Measurements from ENCODE around the gene TDRD9.
A peak's percentile ranks its signal among the peaks of the same experiment; 100 is the strongest.

TDRD9 gene

DNA sequence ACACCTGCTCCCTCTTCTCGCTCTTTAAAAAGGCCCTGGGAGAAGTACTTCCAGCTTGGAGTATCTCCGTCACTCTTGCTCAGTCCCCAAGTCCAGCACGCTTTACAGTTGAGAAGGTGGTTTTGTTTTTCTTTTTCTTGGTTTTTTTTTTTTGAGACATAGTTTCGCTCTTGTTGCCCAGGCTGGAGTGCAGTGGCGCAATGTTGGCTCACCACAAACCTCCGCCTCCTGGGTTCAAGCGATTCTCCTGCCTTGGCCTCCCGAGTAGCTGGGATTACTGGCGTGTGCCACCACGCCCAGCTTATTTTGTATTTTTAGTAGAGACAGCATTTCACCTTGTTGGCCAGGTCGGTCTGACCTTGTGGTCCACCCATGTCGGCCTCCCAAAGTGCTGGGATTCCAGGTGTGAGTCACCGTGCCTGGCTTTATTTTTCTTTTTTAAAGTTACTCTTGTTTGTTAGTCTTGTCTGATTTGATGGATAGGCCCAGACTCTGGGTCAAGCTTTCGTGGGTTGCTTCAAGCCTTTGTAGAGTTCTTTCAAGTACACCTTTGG, 1.9 kb downstream of the TDRD9 start:
- no peak for DNase-seq

DNA sequence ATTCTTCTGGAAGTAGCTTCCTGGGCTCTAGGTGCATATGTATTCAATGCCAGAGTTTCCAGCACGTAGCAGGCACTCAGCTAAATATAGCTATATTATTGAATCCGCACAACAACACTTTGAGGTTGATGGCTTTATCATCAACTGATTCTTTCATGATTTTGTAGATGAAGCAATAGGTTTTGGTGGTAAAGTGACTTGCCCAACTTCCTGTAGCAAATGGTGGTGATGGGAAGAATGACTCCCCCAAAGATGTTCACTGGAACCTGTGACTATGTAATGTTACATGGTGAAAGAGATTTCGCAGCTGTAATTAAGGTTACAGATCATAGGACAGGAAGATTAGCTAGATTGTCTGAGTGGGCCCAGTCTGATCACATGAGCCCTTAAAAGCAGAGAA, 3.2 kb downstream of the TDRD9 start:
- no peak for DNase-seq

DNA sequence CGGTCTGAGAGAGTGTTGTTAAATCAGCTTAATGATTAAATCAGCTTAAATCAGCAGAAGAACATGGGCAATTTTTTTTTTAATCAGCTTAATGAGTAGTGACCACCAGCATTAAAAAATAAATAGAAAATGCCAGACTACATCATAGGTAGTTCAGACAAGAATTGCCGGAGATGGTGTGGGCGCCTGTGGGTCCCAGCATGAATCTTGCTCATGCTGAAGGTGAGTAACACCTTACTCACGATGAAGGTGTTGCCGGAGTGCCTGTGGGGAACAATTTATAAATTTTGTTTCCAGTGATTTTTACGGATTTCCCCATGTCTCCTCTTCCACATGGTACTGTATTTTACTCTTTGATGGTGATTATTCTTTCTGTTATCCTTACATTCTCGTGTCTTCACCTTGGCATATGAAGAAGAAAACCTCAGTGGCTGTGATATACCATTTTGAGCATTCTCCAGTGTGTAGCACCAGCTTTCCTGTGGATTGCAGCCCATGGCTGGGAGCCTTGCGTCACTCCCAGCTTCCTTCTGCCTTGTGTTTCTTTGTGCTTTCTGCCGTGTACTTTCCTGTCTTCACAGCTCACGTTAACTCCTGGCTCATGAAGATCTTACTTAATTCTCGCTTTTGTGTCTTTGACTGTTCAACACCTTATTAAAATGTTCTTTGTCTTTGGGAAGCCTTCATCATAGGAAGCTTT, 4.7 kb downstream of the TDRD9 start:
- no peak for DNase-seq

DNA sequence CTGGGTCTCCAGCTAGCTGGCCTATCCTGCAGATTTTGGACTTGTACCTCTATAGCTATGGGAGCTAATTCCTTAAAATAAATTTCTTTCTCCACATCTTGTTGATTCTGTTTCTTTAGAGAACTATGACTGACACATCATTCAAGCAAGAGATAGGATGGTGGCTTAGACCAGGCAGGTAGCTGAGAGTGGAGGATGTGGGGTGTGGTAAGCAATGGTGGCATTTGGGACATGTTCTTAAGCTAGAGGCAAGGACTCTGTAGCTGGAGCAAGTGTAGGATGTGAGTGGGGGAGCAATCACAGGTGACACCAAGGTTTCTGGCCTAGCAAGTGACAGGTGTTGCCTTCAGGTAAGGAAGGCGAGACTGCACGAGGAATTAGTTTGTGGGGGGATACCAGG, 6.8 kb downstream of the TDRD9 start:
- DNase-seq, result no peak

DNA sequence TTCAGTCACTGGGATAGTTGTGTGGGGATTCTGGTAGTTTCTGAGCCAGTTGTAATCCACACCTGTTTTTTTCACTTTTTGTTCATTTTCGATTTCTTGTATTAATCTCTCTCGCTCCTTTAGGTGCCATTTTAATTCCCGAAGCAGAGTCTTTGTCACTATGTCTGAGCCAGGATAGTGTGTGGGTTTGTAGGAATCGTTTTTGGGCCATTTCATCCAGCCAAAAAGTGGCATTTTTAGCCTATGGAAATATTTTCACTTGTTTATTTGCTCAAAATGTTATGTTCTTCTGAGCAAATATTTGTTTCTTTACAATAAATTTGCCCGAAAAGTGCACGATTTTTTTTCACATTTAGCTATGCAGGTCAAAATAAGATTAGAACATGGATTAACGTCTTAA, 13.2 kb downstream of the TDRD9 start:
- DNase-seq, result no peak

DNA sequence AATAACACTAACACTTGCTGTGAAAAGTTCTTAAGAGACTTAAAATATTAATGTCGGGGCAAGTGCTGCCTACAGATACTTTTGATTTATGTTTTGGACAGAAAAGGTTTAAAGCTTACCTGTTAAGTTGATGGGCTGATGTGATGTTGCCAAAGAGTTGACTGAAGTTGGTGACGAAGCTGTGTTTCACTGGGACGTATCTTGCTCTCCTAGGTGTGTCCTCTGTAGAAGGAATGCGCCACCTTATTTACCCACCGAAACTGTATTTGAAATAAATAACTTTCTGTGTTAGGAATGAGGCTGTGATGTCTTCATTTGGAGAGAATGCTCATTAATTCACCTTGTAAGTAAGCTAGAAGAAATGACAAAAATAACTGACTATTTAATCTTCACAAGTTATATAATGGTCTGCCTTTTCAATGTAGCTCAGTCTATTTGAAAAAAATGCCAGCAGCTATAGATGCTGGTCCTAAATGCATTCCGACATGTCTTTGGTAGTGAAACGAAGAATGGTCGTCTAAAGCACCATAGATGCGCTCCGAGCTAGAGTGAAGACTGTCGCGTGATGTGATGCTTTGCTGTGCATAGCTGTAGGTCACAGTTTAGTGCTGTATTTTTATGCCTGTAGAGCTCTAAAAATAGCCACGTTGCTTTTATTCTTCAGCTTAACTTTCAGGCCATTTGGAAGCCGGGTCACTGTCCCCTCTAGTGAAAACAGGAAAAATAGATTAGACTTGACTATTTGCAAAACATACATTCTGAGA, 13.9 kb downstream of the TDRD9 start, which contains the start of gene RD3L:
RD3L (minus strand) TSS at position 557 of the 764 bp plus-strand sequence. CDS start 834 bp downstream, outside the sequence.
- DNase-seq, result no peak

DNA sequence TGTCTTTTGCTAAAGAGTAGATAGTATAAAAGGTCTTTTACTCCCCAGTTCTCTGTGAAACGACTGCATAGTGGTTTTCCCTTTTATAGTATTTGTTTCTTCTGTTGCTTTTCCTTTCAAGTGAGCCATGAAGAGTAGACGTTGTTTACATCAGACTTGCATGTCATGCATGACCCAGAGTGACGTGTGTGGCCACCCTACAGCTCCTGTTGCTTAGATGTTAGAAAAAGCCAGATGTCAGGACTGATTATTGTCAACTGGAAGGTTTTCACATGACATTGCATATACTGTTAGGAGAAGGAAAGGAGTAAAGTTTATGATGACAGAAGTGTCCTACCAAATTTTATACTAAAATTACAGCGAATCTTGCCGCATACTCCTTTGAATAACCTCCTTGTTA, 15.4 kb downstream of the TDRD9 start:
- no peak for DNase-seq

DNA sequence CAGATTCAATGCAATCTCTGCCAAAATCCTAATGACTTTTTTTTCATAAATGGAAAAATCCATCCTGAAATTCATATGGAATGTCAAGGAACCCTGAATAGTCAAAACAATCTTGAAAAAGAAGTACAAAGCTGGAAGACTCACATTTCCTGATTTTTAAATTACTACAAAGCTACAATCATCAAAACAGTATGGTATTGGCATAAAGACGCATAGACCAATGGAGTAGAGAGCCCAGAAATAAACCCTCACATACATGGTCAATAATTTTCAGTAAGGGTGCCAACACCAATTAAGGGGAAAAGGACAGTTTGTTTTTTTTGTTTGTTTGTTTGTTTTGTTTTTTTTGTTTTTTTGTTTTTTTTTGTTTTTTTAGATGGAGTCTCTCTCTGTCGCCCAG, 18.7 kb downstream of the TDRD9 start:
- DNase-seq, result no peak

DNA sequence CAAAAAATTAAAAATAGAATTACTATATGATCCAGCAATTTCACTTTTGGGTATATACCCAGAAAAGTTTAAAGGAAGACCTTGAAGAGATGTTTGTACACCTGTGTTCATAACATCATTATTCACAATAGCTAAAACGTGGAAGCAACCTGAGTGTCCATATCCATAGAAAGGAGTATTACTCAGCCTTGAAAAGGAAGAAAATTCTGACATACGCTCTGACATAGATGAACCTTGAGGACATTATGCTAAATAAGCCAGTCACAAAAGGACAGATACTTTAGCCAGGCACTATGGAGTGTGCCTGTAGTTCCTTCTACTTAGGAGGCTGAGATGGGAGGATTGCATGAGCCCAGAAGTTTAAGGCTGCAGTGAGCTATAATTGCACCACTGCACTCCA, 20.2 kb downstream of the TDRD9 start:
- DNase-seq, result no peak

DNA sequence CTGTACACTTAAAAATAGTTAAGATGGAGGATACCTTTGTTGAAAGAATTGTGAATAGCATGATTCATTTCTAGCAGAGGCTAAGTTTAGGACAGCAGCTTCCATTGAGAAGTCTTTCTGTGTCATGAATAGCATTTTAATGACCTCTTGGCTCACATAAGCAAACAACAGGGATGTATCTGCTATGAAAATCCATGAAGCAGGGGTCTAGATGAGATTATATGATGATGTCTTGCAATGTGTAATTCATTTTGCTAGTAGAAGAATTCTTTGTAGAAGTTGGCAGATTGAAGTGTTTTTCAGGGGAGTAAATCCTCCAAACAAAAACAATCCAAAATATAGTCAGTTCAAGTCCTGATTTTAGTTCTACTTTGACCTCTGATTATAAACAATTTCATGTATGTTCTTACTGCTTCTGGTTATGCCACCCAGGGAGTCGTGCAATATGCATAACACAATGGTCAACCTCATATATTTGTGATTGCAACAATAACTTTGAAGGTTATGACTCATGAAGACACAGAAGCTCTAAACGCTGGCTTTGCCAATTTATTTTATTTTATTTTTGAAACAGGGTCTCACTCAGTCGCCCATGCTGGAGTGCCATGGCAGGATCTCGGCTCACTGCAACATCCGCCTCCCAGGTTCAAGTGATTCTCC, 21.0 kb downstream of the TDRD9 start:
- DNase-seq, result no peak

DNA sequence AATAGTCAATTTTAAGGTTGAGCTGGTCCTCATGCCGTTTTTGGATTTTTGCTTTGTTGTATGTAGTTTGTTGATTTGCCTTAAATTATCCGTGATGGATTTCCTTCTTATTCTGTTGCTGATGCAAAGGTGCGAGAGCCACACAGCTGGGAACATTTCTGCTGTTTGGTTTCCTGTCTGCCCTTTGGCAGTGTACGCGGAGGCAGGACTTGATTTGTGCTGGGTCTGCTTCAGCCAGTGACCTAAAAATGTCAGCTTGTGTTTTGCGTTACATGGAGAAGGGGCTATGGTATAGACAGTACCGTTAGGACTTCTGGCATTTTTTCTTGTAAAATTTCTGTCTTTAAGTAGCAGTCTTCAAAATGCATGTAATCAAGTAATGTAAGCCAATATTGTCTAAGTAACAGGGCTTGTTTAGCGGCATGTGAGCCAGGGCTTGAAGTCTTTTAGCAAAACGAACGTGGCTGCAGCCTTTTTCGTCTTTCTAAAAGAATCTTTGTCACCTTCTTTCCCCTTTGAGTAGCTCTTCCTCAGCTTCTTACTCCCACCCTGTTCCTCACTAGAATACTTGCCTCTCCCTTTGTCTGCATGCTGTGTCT, 32.3 kb downstream of the TDRD9 start:
- no peak for DNase-seq

DNA sequence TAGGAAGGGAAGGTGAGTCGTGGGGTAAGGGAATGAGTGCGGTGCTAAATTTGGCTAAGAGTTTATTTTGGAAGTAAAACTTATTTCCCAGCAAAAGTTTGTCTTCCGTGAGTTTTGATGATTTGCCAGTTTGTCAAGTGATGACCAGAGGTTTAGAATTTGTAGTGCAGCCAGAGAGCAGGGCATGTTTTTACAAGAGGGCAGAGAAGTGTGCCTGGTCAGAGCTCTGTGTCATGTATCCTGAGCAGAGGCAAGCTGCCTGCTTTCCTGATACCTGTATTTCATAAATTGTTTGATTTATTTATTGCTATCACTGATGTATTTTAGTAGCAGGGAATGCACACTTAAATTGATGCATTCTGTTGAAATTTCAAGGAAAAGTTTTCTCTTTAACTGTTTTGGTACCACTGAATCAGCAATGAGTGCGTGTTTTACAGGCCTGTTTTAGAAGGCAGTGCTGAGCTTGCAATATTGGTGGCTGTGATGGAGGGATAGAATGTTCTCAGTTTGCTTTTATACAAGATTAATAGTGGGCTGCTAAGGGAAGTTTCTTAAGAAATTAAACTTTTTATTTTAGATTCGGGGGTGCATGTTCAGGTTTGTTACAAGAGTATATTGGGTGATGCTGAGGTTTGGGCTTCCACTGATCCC, 33.8 kb downstream of the TDRD9 start:
- no peak for DNase-seq

DNA sequence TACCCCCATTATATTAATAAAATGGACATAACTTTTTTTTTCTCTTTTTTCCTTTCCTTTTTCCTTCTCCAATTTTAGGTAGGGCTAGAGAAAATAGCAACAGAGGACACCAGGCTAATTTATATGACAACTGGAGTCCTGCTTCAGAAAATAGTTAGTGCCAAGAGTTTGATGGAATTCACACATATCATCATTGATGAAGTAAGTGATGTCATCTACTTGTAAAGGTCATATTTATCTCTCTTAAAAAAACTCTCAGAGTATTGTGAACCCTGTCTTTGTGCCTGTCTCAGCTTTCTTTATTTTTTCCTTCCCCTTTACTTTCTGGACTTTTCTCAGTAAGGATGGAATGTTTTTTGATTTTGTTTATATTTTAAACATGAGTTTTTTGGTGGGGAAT, 38.4 kb downstream of the TDRD9 start:
- no peak for DNase-seq

DNA sequence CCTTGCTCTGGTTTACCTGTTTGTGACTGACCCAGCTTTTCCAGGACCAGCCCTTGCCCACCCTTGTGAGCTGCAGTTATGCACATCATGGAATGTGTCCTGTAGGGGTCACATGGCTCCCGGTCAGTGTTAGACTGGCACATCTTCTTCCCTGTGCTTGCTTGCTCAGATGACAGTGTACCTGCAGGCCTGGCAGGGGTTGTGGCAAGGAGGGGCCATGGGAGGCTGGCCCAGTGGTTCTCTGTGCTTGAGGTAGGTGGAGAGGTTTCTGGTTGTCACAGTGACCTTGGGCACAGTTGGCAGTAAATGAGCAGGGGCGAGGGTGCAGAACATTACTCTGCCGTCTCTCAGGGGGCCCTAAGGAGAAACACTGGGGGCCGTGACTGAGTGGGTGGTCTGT, 41.7 kb downstream of the TDRD9 start:
- no peak for DNase-seq

DNA sequence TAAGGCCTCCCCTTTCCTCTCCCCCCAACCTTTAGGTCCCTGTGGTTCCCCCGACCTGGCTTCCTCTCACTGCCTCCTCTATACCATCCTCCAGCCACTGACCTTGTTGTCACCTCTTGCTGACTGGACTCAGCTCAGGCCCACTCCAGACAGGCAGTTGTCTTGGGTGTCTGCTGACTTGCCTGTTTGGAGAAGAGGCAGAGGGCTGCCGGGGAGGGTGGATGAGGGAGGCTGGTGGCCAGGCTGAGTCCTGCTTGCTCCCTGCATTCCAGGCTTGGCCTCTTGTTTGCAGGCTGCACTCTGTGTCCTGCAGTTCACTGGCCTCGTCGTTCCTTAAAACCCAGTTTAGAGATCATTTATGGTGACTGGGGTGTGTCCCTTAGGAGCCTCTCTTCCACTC, 45.1 kb downstream of the TDRD9 start:
- no peak for DNase-seq

DNA sequence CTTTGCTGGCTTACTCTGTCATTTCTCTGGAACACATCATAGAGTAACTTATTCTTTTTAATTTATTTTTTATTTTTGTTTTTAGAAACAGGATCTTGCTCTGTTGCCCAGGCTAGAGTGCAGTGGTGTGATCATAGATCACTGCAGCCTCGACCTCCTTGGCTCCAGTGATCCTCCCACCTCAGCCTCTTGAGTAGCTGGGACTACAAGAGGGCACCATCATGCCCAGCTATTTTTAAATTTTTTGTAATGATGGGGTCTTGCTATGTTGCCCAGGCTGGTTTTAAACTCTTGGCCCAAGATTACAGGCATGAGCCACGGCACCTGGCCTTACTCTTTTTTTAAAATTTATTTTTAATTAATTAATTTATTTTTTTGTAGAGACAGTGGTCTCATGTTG, 46.3 kb downstream of the TDRD9 start:
- DNase-seq, result no peak

DNA sequence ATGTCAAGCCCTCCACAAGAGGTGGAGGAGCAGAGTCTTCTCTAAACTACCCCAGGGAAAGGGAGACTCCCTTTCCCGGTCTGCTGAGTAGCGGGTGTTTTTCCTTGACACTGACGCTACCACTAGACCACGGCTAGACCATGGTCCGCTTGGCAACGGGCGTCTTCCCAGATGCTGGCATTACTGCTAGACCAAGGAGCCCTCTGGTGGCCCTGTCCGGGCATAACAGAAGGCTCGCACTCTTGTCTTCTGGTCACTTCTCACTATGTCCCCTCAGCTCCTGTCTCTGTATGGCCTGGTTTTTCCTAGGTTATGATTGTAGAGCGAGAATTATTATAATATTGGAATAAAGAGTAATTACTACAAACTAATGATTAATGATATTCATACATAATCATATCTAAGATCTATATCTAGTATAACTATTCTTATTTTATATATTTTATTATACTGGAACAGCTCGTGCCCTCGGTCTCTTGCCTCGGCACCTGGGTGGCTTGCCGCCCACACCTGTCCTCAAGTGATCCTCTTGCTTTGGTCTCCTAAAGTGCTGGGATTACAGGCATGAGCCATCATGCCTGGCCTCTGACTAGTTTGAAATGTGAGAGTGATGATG, 52.5 kb downstream of the TDRD9 start:
- peak; percentile 2 for DNase-seq

DNA sequence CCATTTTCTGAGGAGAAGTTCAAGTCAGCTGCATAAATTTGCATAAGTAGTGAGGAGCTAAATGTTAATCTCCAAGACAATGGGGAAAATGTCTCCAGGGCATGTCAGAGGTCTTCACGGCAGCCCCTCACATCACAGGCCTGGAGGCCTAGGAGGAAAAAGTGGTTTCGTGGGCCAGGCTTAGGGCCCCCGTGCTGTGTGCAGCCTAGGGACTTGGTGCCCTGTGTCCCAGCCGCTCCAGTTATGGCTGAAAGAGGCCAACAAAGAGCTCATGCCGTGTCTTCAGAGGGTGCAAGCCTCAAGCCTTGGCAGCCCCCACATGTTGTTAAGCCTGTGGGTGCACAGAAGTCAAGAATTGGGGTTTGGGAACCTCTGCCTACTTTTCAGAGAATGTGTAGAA, 55.9 kb downstream of the TDRD9 start:
- no peak for DNase-seq

DNA sequence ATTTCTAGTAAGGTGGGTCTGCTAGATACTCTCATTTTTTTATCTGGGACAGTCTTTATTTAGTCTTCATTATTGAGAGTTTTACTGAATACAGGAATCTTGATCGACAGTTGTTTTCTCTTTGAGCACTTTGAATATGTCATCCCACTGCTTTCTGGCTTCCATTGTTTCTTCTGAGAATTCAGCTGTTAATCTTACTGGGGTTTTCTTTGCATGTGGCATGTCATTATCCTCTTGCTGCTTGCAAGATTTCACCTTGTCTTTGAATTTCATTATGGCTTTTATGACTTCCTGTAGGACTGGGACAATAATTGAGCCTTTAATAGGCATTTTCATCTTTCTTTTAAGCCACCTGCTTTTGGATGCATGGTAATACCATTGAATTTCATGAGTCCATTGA, 60.8 kb downstream of the TDRD9 start:
- DNase-seq, result no peak

DNA sequence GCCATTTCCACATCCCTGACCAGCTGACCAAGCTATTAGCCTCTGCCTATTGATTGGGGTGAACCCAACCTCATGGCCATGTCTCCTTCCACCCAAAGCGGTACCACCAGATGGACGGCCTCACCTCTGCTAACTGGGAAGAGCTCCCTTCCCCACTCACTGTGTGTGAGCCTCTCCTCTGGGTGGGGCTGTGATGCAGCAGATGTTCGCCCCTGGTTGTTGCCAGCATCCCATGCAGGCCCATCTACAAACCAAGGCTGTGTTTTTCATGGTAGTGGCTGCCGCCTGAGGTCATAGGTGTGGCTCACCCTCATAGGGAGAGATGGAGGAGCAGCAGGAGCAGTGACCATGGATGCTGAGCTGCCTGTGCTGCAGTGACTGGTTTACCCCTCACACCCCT, 61.7 kb downstream of the TDRD9 start:
- DNase-seq, result no peak

DNA sequence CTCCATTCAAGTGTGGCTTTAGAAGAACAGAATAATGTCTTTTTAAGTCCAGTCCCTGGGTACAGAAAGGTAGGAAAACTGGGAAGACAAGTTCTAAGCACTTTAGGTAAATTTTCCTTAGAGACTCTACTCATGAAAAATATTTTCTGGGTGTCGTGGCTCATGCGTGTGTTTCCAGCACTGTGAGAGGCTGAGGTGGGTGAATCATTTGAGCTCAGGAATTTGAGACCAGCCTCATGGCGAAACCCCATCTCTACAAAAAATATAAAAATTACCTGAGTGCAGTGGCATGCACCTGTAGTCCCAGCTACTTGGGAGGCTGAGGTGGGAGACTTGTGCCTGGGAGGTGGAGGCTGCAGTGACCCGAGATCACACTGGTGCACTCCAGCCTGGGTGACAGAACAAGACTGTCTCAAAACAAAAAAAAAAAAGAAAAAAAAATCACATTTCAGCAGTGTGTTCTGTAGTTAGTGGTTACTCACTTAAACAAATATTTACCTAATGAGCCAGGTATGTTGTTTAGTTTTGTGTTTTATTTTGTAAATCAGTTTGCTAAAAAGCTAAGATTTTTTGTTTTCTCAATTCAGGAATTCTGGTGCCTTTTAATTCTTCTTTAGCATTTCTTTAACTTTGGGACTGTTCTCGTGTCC, 66.4 kb downstream of the TDRD9 start:
- no peak for DNase-seq

DNA sequence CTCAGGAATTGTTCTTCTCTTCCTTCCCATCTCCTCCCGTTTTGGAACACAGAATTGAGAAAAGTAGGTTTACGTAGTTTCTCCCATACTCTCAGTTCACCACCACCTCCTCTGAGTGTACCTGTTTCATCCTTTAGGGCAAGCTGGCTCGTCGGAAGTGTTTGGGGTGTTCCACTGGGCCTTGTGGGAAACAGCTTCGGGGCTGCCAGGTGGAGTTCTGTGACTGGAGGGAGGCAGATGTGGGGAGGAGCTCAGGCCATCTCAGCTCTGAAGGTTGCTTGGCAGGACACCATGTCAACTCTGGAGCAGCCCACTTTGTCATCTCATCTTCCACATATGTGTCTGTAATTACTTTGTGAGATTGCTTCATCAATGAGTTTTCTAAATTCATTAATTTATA, 67.6 kb downstream of the TDRD9 start:
- DNase-seq, result no peak
